HCT116 (cell line): Measurements from ENCODE around the gene DIP2B. TPM values are rescaled to one million over a fixed set of nuclear protein-coding genes. Genes with fewer than 3 reads are reported as not detected.

Source experiments
- ATAC-seq: fragments of 200-7000 bp; cut with Tn5 transposase; 2 replicates; pipeline ENCODE4 v1.9.1; 2020; ENCODE audit warnings: mild to moderate bottlenecking, moderate library complexity
- BruUV-seq: library from RNA; stranded (reverse); fragments of 400-500 nt; replicated peaks from 2 replicates; lab custom pipeline; 2021; lab: Mats Ljungman, UMichigan
- CTCF ChIA-PET: fragments of 300-600 bp; sonication (Branson Sonifier 250); formaldehyde crosslinking; loops from one replicate; lab custom pipeline; 2021; ENCODE audit warnings: antibody characterized with exemption; lab: Charles Lee
- POLR2A ChIA-PET: fragments of 300-600, 350-600 bp; sonication (Branson Sonifier 250); formaldehyde crosslinking; loops from one replicate; lab custom pipeline; 2021; ENCODE audit warnings: antibody characterized with exemption; lab: Charles Lee
- RAD21 ChIA-PET, 2 experiments: fragments of 300-600 bp; sonication (Branson Sonifier 250); formaldehyde crosslinking; loops; one replicate each; lab custom pipeline; 2023; ENCODE audit warnings: low total read pairs in 2 of 2; ENCODE audit not compliant: uncharacterized antibody in 2 of 2, unreplicated experiment in 2 of 2, low non-redundant PET in 1 of 2; lab: Charles Lee
- DNase-seq: peaks from one replicate; pipeline ENCODE4 v3.0.0-alpha.2; 2010; ENCODE audit warnings: low read depth, low spot score
- H2AFZ ChIP-seq: fragments of 200-600 bp; shearing (Covaris generic), sonication (generic); 2 replicates; pipeline ENCODE4 v1.6.1; 2017; ENCODE audit warnings: low read depth, mixed run types, mixed read lengths, antibody characterized with exemption, low read length; ENCODE audit not compliant: poor library complexity, severe bottlenecking
- H3K27ac ChIP-seq: 2 replicates; pipeline ENCODE4 v1.5.1; 2012; ENCODE audit warnings: low read depth, low read length
- H3K27me3 ChIP-seq: fragments of 200-600 bp; sonication (generic); 2 replicates; pipeline ENCODE4 v1.6.1; 2016; ENCODE audit warnings: mixed run types, low read length, mixed read lengths; ENCODE audit not compliant: insufficient read depth
- H3K36me3 ChIP-seq, 2 experiments: fragments of 200-500 bp in 1 of 2; fragments of 200-600 bp in 1 of 2; sonication (Bioruptor generic) in 1 of 2; sonication (generic) in 1 of 2; 2 replicates each; pipeline versions ENCODE4 v1.5.1 to v1.6.1; 2014 to 2016; ENCODE audit warnings: low read length in 2 of 2, inconsistent platforms in 1 of 2, mixed read lengths in 1 of 2, mixed run types in 1 of 2; ENCODE audit not compliant: insufficient read depth in 2 of 2, control insufficient read depth in 1 of 2
- H3K4me1 ChIP-seq, 2 experiments: fragments of 200-600 bp in 1 of 2; sonication (generic) in 1 of 2; 2 replicates each; pipeline versions ENCODE4 v1.5.1 to v1.6.1; 2012 to 2017; ENCODE audit warnings: low read length in 2 of 2, inconsistent platforms in 1 of 2, mild to moderate bottlenecking in 1 of 2, mixed read lengths in 1 of 2, mixed run types in 1 of 2, moderate library complexity in 1 of 2; ENCODE audit not compliant: insufficient read depth in 2 of 2, control insufficient read depth in 1 of 2
- H3K4me2 ChIP-seq: fragments of 200-600 bp; sonication (generic); 2 replicates; pipeline ENCODE4 v1.6.1; 2017; ENCODE audit warnings: mixed run types, low read length, mixed read lengths
- H3K4me3 ChIP-seq, 2 experiments: fragments of 200-600 bp in 1 of 2; sonication (generic) in 1 of 2; replicated peaks in 1 of 2; 2 replicates each; pipeline ENCODE4 v1.5.1; 2011 to 2016; ENCODE audit warnings: low read length in 2 of 2, control low read depth in 1 of 2, low read depth in 1 of 2, mild to moderate bottlenecking in 1 of 2, mixed read lengths in 1 of 2, mixed run types in 1 of 2
- H3K79me2 ChIP-seq: fragments of 200-600 bp; sonication (generic); 2 replicates; pipeline ENCODE4 v1.6.1; 2017; ENCODE audit warnings: mild to moderate bottlenecking, mixed run types, low read length, moderate library complexity, mixed read lengths; ENCODE audit not compliant: insufficient read depth
- H3K9ac ChIP-seq: fragments of 200-600 bp; sonication (generic); 2 replicates; pipeline ENCODE4 v1.6.1; 2016; ENCODE audit warnings: low read length, mixed read lengths
- H3K9me2 ChIP-seq: fragments of 200-600 bp; sonication (generic), shearing (Covaris generic); 2 replicates; pipeline ENCODE4 v1.6.1; 2017; ENCODE audit warnings: mixed run types, mild to moderate bottlenecking, moderate library complexity; ENCODE audit not compliant: insufficient read depth
- H3K9me3 ChIP-seq, 2 experiments: fragments of 200-500 bp in 1 of 2; fragments of 200-600 bp in 1 of 2; sonication (Bioruptor generic) in 1 of 2; sonication (generic) in 1 of 2; 2 replicates each; pipeline ENCODE4 v1.6.1; 2014 to 2017; ENCODE audit warnings: low read length in 2 of 2, mixed read lengths in 2 of 2, inconsistent platforms in 1 of 2, low read depth in 1 of 2, mild to moderate bottlenecking in 1 of 2, mixed run types in 1 of 2, moderate library complexity in 1 of 2; ENCODE audit not compliant: control insufficient read depth in 1 of 2, insufficient read depth in 1 of 2
- H4K20me1 ChIP-seq: fragments of 200-600 bp; sonication (generic), shearing (Covaris generic); 2 replicates; pipeline ENCODE4 v1.6.1; 2017; ENCODE audit warnings: mixed run types, mild to moderate bottlenecking, moderate library complexity; ENCODE audit not compliant: insufficient read depth
- CEBPB ChIP-seq: IDR thresholded peaks from 2 replicates; pipeline ENCODE4 v1.6.1; 2012; ENCODE audit warnings: low read depth
- EGR1 ChIP-seq: IDR thresholded peaks from 2 replicates; pipeline ENCODE4 v1.6.1; 2012; ENCODE audit warnings: low read depth
- EZH2phosphoT487 ChIP-seq: fragments of 200-600 bp; IDR thresholded peaks from 2 replicates; pipeline ENCODE4 v1.6.1; 2018; ENCODE audit warnings: antibody characterized with exemption, borderline replicate concordance
- FOSL1 ChIP-seq: IDR thresholded peaks from 2 replicates; pipeline ENCODE4 v1.6.1; 2012; ENCODE audit warnings: low read depth
- JUND ChIP-seq: IDR thresholded peaks from 2 replicates; pipeline ENCODE4 v1.6.1; 2012
- POLR2A ChIP-seq: IDR thresholded peaks from 2 replicates; pipeline ENCODE4 v1.7.0; 2011; ENCODE audit warnings: borderline replicate concordance; ENCODE audit not compliant: insufficient read depth, insufficient read length; ENCODE audit errors: extremely low read depth
- POLR2AphosphoS5 ChIP-seq: IDR thresholded peaks from 2 replicates; pipeline ENCODE4 v1.6.1; 2011; ENCODE audit warnings: mild to moderate bottlenecking, low read depth, low read length, moderate library complexity
- RAD21 ChIP-seq: IDR thresholded peaks from 2 replicates; pipeline ENCODE4 v1.6.1; 2012; ENCODE audit warnings: low read depth, mild to moderate bottlenecking
- SIN3A ChIP-seq: IDR thresholded peaks from 2 replicates; pipeline ENCODE4 v1.6.1; 2012; ENCODE audit warnings: low read depth
- SP1 ChIP-seq: IDR thresholded peaks from 2 replicates; pipeline ENCODE4 v1.6.1; 2012; ENCODE audit warnings: low read depth
- SRF ChIP-seq: IDR thresholded peaks from 2 replicates; pipeline ENCODE4 v1.6.1; 2012; ENCODE audit warnings: low read depth
- TCF7L2 ChIP-seq: IDR thresholded peaks from 2 replicates; pipeline ENCODE4 v1.7.0; 2011; ENCODE audit warnings: borderline replicate concordance, inconsistent platforms; ENCODE audit not compliant: insufficient read depth, insufficient read length; ENCODE audit errors: extremely low read depth
- YY1 ChIP-seq: IDR thresholded peaks from 2 replicates; pipeline ENCODE4 v1.6.1; 2011; ENCODE audit warnings: low read length, low read depth, moderate library complexity, mild to moderate bottlenecking; ENCODE audit not compliant: insufficient replicate concordance; ENCODE audit errors: extremely low read depth
- ZBTB33 ChIP-seq: IDR thresholded peaks from 2 replicates; pipeline ENCODE4 v1.6.1; 2011; ENCODE audit warnings: mild to moderate bottlenecking, low read length, moderate library complexity; ENCODE audit not compliant: insufficient replicate concordance; ENCODE audit errors: extremely low read depth
- ZFX ChIP-seq: fragments of 450-650 bp; IDR thresholded peaks from 2 replicates; pipeline ENCODE4 v1.6.1; 2017
- intact Hi-C: fragments of 100-400 bp; cut with micrococcal nuclease; formaldehyde crosslinking; loops from 2 replicates; pipeline ENCODE4 v1.10.0; 2022
- total RNA-seq: library from RNA; stranded (reverse); gene quantifications from one replicate; pipeline ENCODE4 v1.2.1, GENCODE V29; 2021; ENCODE audit not compliant: unreplicated experiment
- TF ChIP-seq, protein P1 (sequence below), 3 experiments: fragments of 200-600 bp in 1 of 3; sonication (generic) in 1 of 3; IDR thresholded peaks in 2 of 3; conservative IDR thresholded peaks in 1 of 3; 2 replicates each; pipeline ENCODE4 v1.5.1; 2012 to 2017; ENCODE audit warnings: low read depth in 2 of 3, low read length in 2 of 3, antibody characterized with exemption in 1 of 3, borderline replicate concordance in 1 of 3, control low read depth in 1 of 3, mild to moderate bottlenecking in 1 of 3, mixed read lengths in 1 of 3, mixed run types in 1 of 3, moderate library complexity in 1 of 3; ENCODE audit not compliant: insufficient read depth in 1 of 3
- TF ChIP-seq, protein P2 (sequence below): IDR thresholded peaks from 2 replicates; pipeline ENCODE4 v1.6.1; 2012; ENCODE audit warnings: low read depth

DIP2B gene
- total RNA-seq, 1 experiment from 2014 or later = 32.3 TPM

- BruUV-seq = no TSS peak
- Histone ChIP-seq H3K27ac (peak overlapping the region; percentile 94), H3K9me3 (no peaks in the 10 kb centered on the region), H3K27me3 (no peaks in the 10 kb centered on the region), H3K9ac (peak overlapping the region; percentile 26; the same call in 1 of the 2 replicates), H3K36me3 (no peaks in the 10 kb centered on the region), H3K4me3 (peak overlapping the region in 1 of 2 experiments; percentile 23; a peak in 2 of 4 replicates), H3K79me2 (peaks cover 78% of the 10 kb centered on the region), H3K4me2 (peak overlapping the region; percentile 68), H3K4me1 (peaks cover 33 to 60% of the 10 kb centered on the region in 2 experiments), H4K20me1 (no peaks in the 10 kb centered on the region), H2AFZ (no peak overlapping the region)
- intact Hi-C loops = no loop called here
- ATAC-seq (no peak), DNase-seq (no peak)
- RAD21 ChIA-PET = no interaction called here
- CTCF ChIA-PET = no interaction called here
- POLR2A ChIA-PET = no interaction called here
- TF ChIP-seq, protein P1, sequence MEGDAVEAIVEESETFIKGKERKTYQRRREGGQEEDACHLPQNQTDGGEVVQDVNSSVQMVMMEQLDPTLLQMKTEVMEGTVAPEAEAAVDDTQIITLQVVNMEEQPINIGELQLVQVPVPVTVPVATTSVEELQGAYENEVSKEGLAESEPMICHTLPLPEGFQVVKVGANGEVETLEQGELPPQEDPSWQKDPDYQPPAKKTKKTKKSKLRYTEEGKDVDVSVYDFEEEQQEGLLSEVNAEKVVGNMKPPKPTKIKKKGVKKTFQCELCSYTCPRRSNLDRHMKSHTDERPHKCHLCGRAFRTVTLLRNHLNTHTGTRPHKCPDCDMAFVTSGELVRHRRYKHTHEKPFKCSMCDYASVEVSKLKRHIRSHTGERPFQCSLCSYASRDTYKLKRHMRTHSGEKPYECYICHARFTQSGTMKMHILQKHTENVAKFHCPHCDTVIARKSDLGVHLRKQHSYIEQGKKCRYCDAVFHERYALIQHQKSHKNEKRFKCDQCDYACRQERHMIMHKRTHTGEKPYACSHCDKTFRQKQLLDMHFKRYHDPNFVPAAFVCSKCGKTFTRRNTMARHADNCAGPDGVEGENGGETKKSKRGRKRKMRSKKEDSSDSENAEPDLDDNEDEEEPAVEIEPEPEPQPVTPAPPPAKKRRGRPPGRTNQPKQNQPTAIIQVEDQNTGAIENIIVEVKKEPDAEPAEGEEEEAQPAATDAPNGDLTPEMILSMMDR (IDR thresholded peaks at IDR 0.05 in 2 of 3, conservative IDR thresholded peaks at IDR 0.05 in 1 of 3; ENCODE audit: borderline replicate concordance in 1 of 3, insufficient read depth in 1 of 3, low read depth in 2 of 3, low read length in 2 of 3) = no peak
- TF ChIP-seq EGR1 (no peak), EZH2phosphoT487 (no peak), ZFX (no peak), POLR2AphosphoS5 (no peak), POLR2A (no peak), SIN3A (no peak), RAD21 (no peak), TCF7L2 (no peak), SRF (no peak), YY1 (no peak), CEBPB (no peak), FOSL1 (no peak), ZBTB33 (no peak), SP1 (no peak), JUND (no peak)
- TF ChIP-seq, protein P2, sequence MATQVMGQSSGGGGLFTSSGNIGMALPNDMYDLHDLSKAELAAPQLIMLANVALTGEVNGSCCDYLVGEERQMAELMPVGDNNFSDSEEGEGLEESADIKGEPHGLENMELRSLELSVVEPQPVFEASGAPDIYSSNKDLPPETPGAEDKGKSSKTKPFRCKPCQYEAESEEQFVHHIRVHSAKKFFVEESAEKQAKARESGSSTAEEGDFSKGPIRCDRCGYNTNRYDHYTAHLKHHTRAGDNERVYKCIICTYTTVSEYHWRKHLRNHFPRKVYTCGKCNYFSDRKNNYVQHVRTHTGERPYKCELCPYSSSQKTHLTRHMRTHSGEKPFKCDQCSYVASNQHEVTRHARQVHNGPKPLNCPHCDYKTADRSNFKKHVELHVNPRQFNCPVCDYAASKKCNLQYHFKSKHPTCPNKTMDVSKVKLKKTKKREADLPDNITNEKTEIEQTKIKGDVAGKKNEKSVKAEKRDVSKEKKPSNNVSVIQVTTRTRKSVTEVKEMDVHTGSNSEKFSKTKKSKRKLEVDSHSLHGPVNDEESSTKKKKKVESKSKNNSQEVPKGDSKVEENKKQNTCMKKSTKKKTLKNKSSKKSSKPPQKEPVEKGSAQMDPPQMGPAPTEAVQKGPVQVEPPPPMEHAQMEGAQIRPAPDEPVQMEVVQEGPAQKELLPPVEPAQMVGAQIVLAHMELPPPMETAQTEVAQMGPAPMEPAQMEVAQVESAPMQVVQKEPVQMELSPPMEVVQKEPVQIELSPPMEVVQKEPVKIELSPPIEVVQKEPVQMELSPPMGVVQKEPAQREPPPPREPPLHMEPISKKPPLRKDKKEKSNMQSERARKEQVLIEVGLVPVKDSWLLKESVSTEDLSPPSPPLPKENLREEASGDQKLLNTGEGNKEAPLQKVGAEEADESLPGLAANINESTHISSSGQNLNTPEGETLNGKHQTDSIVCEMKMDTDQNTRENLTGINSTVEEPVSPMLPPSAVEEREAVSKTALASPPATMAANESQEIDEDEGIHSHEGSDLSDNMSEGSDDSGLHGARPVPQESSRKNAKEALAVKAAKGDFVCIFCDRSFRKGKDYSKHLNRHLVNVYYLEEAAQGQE = no peak
- TF ChIP-seq, all 23 proteins: peak for 0
- no peaks in the 10 kb centered on the region for H3K9me2 ChIP-seq
Observed at GRCh38 chr12:50556273-50556672, 51.5 kb downstream of the DIP2B start.
